ENCODE results near the gene EDC4. TPM values are rescaled to one million over a fixed set of nuclear protein-coding genes. Genes with fewer than 3 reads are reported as not detected.
"Not testable (repeated sequence)": the region's sequence is repeated elsewhere in the genome, so short reads cannot be mapped to it uniquely, and the experiment has no call there.

EDC4 gene
- total and polyA plus RNA-seq, 12 donors, result 34.0 to 115 (median 58.7) TPM

GRCh38 chr16:67860589-67861398 is 12.1 kb upstream of the EDC4 start:
- DNase-seq, result no peak
- H3K27ac ChIP-seq, result no peak overlapping the region
- no peaks in the 10 kb centered on the region for H3K9me3 ChIP-seq (replicated peaks in 1 of 3)
- peaks cover 37 to 38% of the 10 kb centered on the region in 2 donors for H3K4me1 ChIP-seq (replicated peaks in 1 of 2)
- H3K27me3 ChIP-seq, result no peaks in the 10 kb centered on the region
- 80 to 88% (median 84%) methylated on average over 5 to 8 of the region's 8 CpGs for WGBS, 4 donors
- H3K36me3 ChIP-seq (replicated peaks in 1 of 2), result peaks cover 0 to 15% of the 10 kb centered on the region in 2 donors
- no peak for TF ChIP-seq CTCF (IDR thresholded peaks at IDR 0.05)
- TF ChIP-seq POLR2A (IDR thresholded peaks at IDR 0.05), result no peak
- H3K4me3 ChIP-seq, result no peak overlapping the region
- intact Hi-C loops (cut with DNase I), result loop anchor here in 1 of 2 donors (10.0 kb wide), 1 partner anchor 46 kb away; no protein-coding TSS in a partner anchor

GRCh38 chr16:67861877-67862276 is 11.0 kb upstream of the EDC4 start:
- WGBS, 4 donors, result 87 to 93% (median 89%) methylated on average over 6 of the region's 6 CpGs
- no peak for DNase-seq
- TF ChIP-seq POLR2A (IDR thresholded peaks at IDR 0.05), result no peak
- TF ChIP-seq CTCF (IDR thresholded peaks at IDR 0.05), result no peak
- Histone ChIP-seq H3K36me3 (replicated peaks in 1 of 2) (peaks cover 0 to 24% of the 10 kb centered on the region in 2 donors), H3K27ac (peak overlapping the region in 2 of 5 donors; percentile 2 to 88), H3K27me3 (no peaks in the 10 kb centered on the region), H3K4me1 (replicated peaks in 1 of 2) (peaks cover 31 to 38% of the 10 kb centered on the region in 2 donors), H3K4me3 (no peak overlapping the region), H3K9me3 (replicated peaks in 1 of 3) (no peaks in the 10 kb centered on the region)
- intact Hi-C loops (cut with DNase I), result loop anchor here in 1 of 2 donors (10.0 kb wide), 1 partner anchor 47 kb away; no protein-coding TSS in a partner anchor

- peak; percentile 80 to 93 (median 92) for DNase-seq
- H3K27me3 ChIP-seq, result no peaks in the 10 kb centered on the region
- intact Hi-C loops (cut with DNase I), result loop anchor here in 1 of 2 donors (10.0 kb wide), 1 partner anchor 48 kb away; no protein-coding TSS in a partner anchor
- H3K36me3 ChIP-seq (replicated peaks in 1 of 2), result peaks cover 0 to 33% of the 10 kb centered on the region in 2 donors
- no peak overlapping the region for H3K4me3 ChIP-seq
- peak overlapping the region; percentile 39 to 88 (median 75) for H3K27ac ChIP-seq
- H3K4me1 ChIP-seq (replicated peaks in 1 of 2), result peaks cover 22 to 28% of the 10 kb centered on the region in 2 donors
- WGBS, 4 donors, result 41 to 60% (median 50%) methylated on average over 11 of the region's 11 CpGs
- H3K9me3 ChIP-seq (replicated peaks in 1 of 3), result no peaks in the 10 kb centered on the region
- peak in 1 of 2 donors; percentile 64 for TF ChIP-seq POLR2A (IDR thresholded peaks at IDR 0.05)
- TF ChIP-seq CTCF (IDR thresholded peaks at IDR 0.05), result no peak
These were observed 9.9 kb upstream of the EDC4 start for GRCh38 chr16:67862623-67863583.

- peak overlapping the region in 4 of 5 donors; percentile 63 to 88 (median 79) for H3K27ac ChIP-seq
- DNase-seq; H3K4me3 ChIP-seq; H3K27me3 ChIP-seq; H3K9me3 ChIP-seq (replicated peaks in 1 of 3): not testable (repeated sequence)
- H3K4me1 ChIP-seq (replicated peaks in 1 of 2), result peaks cover 17 to 23% of the 10 kb centered on the region in 2 donors
- intact Hi-C loops (cut with DNase I), result loop anchor here in 1 of 2 donors (10.0 kb wide), 1 partner anchor 49 kb away; no protein-coding TSS in a partner anchor
- peaks cover 0 to 44% of the 10 kb centered on the region in 2 donors for H3K36me3 ChIP-seq (replicated peaks in 1 of 2)
- WGBS, 4 donors, result 92 to 98% (median 94%) methylated on average over 6 of the region's 6 CpGs
These were observed 8.8 kb upstream of the EDC4 start for GRCh38 chr16:67864044-67864443.

All from adrenal gland (tissue), 12 donors.